Stimulated activated CD8-positive, alpha-beta memory T cell treated with anti-CD3 and anti-CD28 coated beads, Interleukin-7, amount 100 ng/mL, for 4 hours (primary cell): ENCODE data around the gene TLR7.

Source experiments
- DNase-seq, 2 donors: peaks; one replicate each; pipeline ENCODE4 v3.0.0-alpha.2; 2020; ENCODE audit warnings: low read depth in 2 of 2

TLR7 gene

GRCh38 chrX:12930150-12930549 is 63.3 kb downstream of the TLR7 start:
- DNase-seq: no peak

GRCh38 chrX:12932244-12932643 is 65.4 kb downstream of the TLR7 start:
- DNase-seq: no peak

- DNase-seq: no peak
Observed at GRCh38 chrX:12934850-12935249, 68.0 kb downstream of the TLR7 start.

- DNase-seq: no peak
Observed at GRCh38 chrX:12936947-12937346, 70.1 kb downstream of the TLR7 start.
